ENCODE data around the gene INTS13.

DNA sequence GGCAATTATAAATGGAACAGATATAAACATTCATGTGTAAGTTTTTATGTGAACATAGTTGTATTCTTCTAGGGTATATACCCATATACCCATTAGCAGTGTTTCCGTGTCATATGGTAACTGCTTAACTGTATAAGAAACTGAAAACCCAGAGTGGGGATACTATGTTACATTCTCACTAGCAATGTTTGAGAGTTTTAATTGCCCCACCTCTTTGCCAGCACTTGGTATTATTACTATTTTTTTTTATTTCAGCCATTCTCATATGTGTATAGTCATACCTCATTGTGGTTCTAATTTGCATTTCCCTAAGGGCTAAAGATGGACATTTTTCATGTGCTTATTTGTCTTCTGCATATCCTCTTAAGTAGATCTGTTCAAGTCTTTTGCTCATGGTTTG, 76.1 kb downstream of the INTS13 start:
- no peak for TF ChIP-seq CTCF (IDR thresholded peaks at IDR 0.05)
- no peak for TF ChIP-seq EZH2 (IDR thresholded peaks at IDR 0.05; ENCODE audit: borderline replicate concordance, insufficient read depth, low read depth, low read length, poor library complexity, severe bottlenecking)

All from B cell (primary cell).